Vagina (tissue), 2 donors: Measurements from ENCODE around the gene RTN1.

Source experiments
- POLR2A ChIP-seq, 2 donors: fragments of 450-650 bp; IDR thresholded peaks; one replicate each; pipeline ENCODE4 v1.6.1; 2017; ENCODE audit warnings: antibody characterized with exemption in 2 of 2, mild to moderate bottlenecking in 2 of 2, moderate library complexity in 2 of 2
- TF ChIP-seq, protein P1 (sequence below), 3 experiments: fragments of 450-650 bp in 2 of 3; fragments of 200-600 bp in 1 of 3; sonication (generic) in 1 of 3; IDR thresholded peaks; one replicate each; pipeline ENCODE4 v1.5.1; 2017 to 2019; ENCODE audit warnings: antibody characterized with exemption in 3 of 3, mild to moderate bottlenecking in 2 of 3, moderate library complexity in 2 of 3

DNA sequence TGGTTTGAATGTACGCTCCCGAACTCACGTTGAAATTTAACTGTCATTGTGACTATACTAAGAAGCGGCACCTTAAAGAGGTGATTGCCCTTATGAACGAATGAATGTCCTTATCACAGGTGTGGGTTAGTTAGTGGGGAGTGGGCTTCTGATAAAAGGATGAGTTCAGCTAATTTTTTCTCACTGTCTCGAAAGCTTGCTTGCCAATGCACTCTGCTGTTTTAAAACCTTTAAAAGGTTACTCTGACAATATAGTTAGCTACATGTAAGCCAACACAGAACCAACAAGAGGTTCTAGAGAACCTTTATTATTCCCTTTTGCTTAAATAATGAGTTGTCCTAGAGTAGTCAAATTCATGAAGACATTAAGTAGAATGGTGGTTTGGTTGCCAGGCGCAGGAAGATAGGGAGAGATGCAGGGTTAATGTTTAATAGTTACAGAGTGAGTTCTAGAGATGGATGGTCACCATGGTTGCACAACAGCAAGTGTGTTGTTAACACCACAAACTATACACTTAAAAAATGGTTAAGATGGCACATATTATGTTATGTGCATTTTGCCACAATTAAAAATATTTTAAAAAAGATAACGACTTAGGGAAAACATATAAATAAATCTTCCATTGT, 26.3 kb downstream of the RTN1 start:
- TF ChIP-seq POLR2A (IDR thresholded peaks at IDR 0.05) = no peak
- TF ChIP-seq, protein P1, sequence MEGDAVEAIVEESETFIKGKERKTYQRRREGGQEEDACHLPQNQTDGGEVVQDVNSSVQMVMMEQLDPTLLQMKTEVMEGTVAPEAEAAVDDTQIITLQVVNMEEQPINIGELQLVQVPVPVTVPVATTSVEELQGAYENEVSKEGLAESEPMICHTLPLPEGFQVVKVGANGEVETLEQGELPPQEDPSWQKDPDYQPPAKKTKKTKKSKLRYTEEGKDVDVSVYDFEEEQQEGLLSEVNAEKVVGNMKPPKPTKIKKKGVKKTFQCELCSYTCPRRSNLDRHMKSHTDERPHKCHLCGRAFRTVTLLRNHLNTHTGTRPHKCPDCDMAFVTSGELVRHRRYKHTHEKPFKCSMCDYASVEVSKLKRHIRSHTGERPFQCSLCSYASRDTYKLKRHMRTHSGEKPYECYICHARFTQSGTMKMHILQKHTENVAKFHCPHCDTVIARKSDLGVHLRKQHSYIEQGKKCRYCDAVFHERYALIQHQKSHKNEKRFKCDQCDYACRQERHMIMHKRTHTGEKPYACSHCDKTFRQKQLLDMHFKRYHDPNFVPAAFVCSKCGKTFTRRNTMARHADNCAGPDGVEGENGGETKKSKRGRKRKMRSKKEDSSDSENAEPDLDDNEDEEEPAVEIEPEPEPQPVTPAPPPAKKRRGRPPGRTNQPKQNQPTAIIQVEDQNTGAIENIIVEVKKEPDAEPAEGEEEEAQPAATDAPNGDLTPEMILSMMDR (IDR thresholded peaks at IDR 0.05) = no peak
